ENCODE results near the gene ICA1L. TPM values are rescaled to one million over a fixed set of nuclear protein-coding genes. Genes with fewer than 3 reads are reported as not detected.

ICA1L gene
- total RNA-seq, 4 donors from 2014 or later, result 0.85 to 4.2 (median 1.2) TPM

- no peak overlapping the region for H3K27ac ChIP-seq
- H3K36me3 ChIP-seq, result no peaks in the 10 kb centered on the region
- TF ChIP-seq POLR2A (IDR thresholded peaks at IDR 0.05) (no peak), EP300 (IDR thresholded peaks at IDR 0.05) (no peak), POLR2AphosphoS5 (IDR thresholded peaks at IDR 0.05) (no peak), CTCF (IDR thresholded peaks at IDR 0.05) (no peak)
- no peaks in the 10 kb centered on the region for H3K9me3 ChIP-seq
- no peak for DNase-seq (ENCODE audit: low spot score in 2 of 2)
- WGBS, result 84% methylated on average over 3 of the region's 3 CpGs
- no peaks in the 10 kb centered on the region for H3K4me1 ChIP-seq
- H3K4me3 ChIP-seq, result no peak overlapping the region
- no peaks in the 10 kb centered on the region for H3K27me3 ChIP-seq
Observed at GRCh38 chr2:202750763-202751427, 120.7 kb downstream of the ICA1L start.

GRCh38 chr2:202749477-202749876 lies 122.1 kb downstream of the ICA1L start:
- no peak for TF ChIP-seq EP300 (IDR thresholded peaks at IDR 0.05)
- no peak for TF ChIP-seq CTCF (IDR thresholded peaks at IDR 0.05)
- no peak for TF ChIP-seq POLR2A (IDR thresholded peaks at IDR 0.05)
- no peak for TF ChIP-seq POLR2AphosphoS5 (IDR thresholded peaks at IDR 0.05)
- DNase-seq (ENCODE audit: low spot score in 2 of 2), result no peak
- no peaks in the 10 kb centered on the region for H3K27me3 ChIP-seq
- 93% methylated on average over 2 of the region's 2 CpGs for WGBS
- H3K36me3 ChIP-seq, result no peaks in the 10 kb centered on the region
- H3K27ac ChIP-seq, result no peak overlapping the region
- no peaks in the 10 kb centered on the region for H3K9me3 ChIP-seq
- no peaks in the 10 kb centered on the region for H3K4me1 ChIP-seq
- no peak overlapping the region for H3K4me3 ChIP-seq

- no peaks in the 10 kb centered on the region for H3K27me3 ChIP-seq
- H3K9me3 ChIP-seq, result no peaks in the 10 kb centered on the region
- DNase-seq (ENCODE audit: low spot score in 2 of 2), result no peak
- H3K4me3 ChIP-seq, result no peak overlapping the region
- H3K27ac ChIP-seq, result no peak overlapping the region
- H3K4me1 ChIP-seq, result no peaks in the 10 kb centered on the region
- peaks cover 9% of the 10 kb centered on the region for H3K36me3 ChIP-seq
- 100% methylated on average over 1 of the region's 1 CpG for WGBS
- TF ChIP-seq EP300 (IDR thresholded peaks at IDR 0.05) (no peak), CTCF (IDR thresholded peaks at IDR 0.05) (no peak), POLR2AphosphoS5 (IDR thresholded peaks at IDR 0.05) (no peak), POLR2A (IDR thresholded peaks at IDR 0.05) (no peak)
Observed at GRCh38 chr2:202743613-202744012, 128.0 kb downstream of the ICA1L start.

- no peak overlapping the region for H3K27ac ChIP-seq
- no peak for DNase-seq (ENCODE audit: low spot score in 2 of 2)
- H3K27me3 ChIP-seq, result no peaks in the 10 kb centered on the region
- TF ChIP-seq POLR2A (IDR thresholded peaks at IDR 0.05) (no peak), CTCF (IDR thresholded peaks at IDR 0.05) (no peak), EP300 (IDR thresholded peaks at IDR 0.05) (no peak), POLR2AphosphoS5 (IDR thresholded peaks at IDR 0.05) (no peak)
- WGBS, result 97% methylated on average over 1 of the region's 1 CpG
- peaks cover 5% of the 10 kb centered on the region for H3K9me3 ChIP-seq
- no peaks in the 10 kb centered on the region for H3K4me1 ChIP-seq
- peaks cover 13% of the 10 kb centered on the region for H3K36me3 ChIP-seq
- H3K4me3 ChIP-seq, result no peak overlapping the region
Observed at GRCh38 chr2:202736826-202737225, 134.7 kb downstream of the ICA1L start.

- Histone ChIP-seq H3K4me1 (no peaks in the 10 kb centered on the region), H3K36me3 (peaks cover 10% of the 10 kb centered on the region), H3K4me3 (no peak overlapping the region), H3K9me3 (no peaks in the 10 kb centered on the region), H3K27me3 (no peaks in the 10 kb centered on the region), H3K27ac (no peak overlapping the region)
- TF ChIP-seq POLR2A (IDR thresholded peaks at IDR 0.05), result no peak
- TF ChIP-seq POLR2AphosphoS5 (IDR thresholded peaks at IDR 0.05), result no peak
- TF ChIP-seq EP300 (IDR thresholded peaks at IDR 0.05), result no peak
- no peak for TF ChIP-seq CTCF (IDR thresholded peaks at IDR 0.05)
- 97% methylated on average over 3 of the region's 3 CpGs for WGBS
- no peak for DNase-seq (ENCODE audit: low spot score in 2 of 2)
Observed at GRCh38 chr2:202726070-202726469, 145.5 kb downstream of the ICA1L start.

Data from suprapubic skin (tissue), 4 donors.